ENCODE results near the gene ANKH. TPM values are rescaled to one million over a fixed set of nuclear protein-coding genes. Genes with fewer than 3 reads are reported as not detected.

The ANKH gene
- total RNA-seq, 1 experiment from 2014 or later = 81.4 TPM

DNA sequence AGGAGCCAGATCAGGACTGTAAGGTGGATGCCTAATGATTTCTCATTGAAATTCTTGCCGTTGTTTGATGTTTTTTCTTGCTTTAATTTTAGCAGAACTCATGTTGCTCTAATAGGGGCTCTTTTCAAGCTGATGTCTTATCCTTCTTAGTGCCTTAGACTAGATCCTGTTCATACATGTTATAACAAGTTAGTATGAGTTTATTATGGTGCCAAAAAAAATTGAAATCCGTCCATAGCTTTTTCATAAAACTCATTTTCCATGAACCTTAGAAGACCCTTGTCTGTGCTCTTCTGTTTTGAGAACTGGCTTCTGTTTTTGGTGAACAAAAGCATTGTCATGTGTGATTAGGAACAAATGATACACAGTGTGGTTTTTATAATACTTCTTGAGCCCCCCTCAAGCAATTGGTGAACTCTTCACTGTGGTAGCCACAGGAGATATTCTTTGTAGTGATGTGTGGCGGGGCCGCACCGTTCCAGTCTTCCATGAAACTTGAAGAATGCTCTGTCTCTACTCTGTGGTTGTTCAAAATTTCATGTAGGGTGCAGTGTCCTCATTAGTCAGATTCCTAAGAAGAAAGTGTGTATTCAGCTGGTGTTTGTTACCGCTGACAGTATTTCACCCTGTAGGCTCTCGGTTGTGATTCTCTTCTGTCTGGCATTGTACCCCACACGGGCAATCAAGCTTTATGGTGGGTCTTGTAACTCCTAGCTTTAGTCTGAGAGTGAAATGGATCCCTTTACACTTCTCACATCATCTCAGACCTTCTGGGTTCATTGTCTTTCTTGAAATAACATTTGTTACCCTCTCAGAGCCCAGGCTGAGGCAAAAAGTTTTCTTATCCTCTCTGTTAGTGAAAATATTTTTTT is 196.4 kb downstream of the ANKH start:
- DNase-seq = no peak
- H2AFZ ChIP-seq = no peak overlapping the region
- H3K27me3 ChIP-seq (ENCODE audit: insufficient read depth, low read depth) = no peaks in the 10 kb centered on the region
- no peaks in the 10 kb centered on the region for H3F3A ChIP-seq (ENCODE audit: insufficient read depth, low read depth)
- no peaks in the 10 kb centered on the region for H3K4me1 ChIP-seq (replicated peaks; ENCODE audit: insufficient read depth)
- no peaks in the 10 kb centered on the region for H3K9me3 ChIP-seq (ENCODE audit: insufficient read depth, low read depth)
- no peak overlapping the region for H3K27ac ChIP-seq
- TF ChIP-seq, protein P1, sequence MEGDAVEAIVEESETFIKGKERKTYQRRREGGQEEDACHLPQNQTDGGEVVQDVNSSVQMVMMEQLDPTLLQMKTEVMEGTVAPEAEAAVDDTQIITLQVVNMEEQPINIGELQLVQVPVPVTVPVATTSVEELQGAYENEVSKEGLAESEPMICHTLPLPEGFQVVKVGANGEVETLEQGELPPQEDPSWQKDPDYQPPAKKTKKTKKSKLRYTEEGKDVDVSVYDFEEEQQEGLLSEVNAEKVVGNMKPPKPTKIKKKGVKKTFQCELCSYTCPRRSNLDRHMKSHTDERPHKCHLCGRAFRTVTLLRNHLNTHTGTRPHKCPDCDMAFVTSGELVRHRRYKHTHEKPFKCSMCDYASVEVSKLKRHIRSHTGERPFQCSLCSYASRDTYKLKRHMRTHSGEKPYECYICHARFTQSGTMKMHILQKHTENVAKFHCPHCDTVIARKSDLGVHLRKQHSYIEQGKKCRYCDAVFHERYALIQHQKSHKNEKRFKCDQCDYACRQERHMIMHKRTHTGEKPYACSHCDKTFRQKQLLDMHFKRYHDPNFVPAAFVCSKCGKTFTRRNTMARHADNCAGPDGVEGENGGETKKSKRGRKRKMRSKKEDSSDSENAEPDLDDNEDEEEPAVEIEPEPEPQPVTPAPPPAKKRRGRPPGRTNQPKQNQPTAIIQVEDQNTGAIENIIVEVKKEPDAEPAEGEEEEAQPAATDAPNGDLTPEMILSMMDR (conservative IDR thresholded peaks at IDR 0.05) = no peak
- no peak for TF ChIP-seq EZH2 (IDR thresholded peaks at IDR 0.05; ENCODE audit: low read depth)
- H3K79me2 ChIP-seq (ENCODE audit: low read depth) = peaks cover 64% of the 10 kb centered on the region
- H3K4me2 ChIP-seq = no peak overlapping the region
- peaks cover 43% of the 10 kb centered on the region for H4K20me1 ChIP-seq (ENCODE audit: insufficient read depth)
- ChIA-PET POLR2A (ENCODE audit: unreplicated experiment) (interaction anchor here (0.7 kb wide), 1 partner anchor 45 kb away, joined by 3 read pairs; no protein-coding TSS in a partner anchor), CTCF (no interaction called here)
- no peaks in the 10 kb centered on the region for H3K9me2 ChIP-seq (ENCODE audit: insufficient read depth)
- BruUV-seq (replicated peaks) = no TSS peak
- intact Hi-C loops (cut with micrococcal nuclease; ENCODE audit: unreplicated experiment) = no loop called here
- H3K36me3 ChIP-seq (ENCODE audit: low read depth) = no peaks in the 10 kb centered on the region; the same call in 1 of the 2 replicates
- H3K4me3 ChIP-seq = no peak overlapping the region

DNA sequence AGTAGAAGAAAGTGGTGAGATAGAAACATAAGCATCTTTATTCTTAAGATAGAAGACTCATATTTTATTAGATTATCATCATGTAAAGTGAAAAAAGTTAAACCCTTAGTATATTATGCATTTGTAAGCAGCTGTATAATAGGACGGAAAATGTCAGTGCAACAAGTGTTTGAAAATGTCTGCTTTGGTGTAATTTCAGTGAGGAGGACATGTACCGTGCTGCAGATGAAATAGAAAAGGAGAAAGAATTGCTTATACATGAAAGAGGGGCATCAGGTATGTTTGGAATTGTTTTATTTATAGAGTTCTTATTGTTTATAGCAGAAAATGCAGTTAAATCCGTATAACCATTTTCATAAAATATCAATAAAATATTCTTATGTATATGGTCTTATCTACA is 198.1 kb downstream of the ANKH start:
- Histone ChIP-seq H3K9me2 (ENCODE audit: insufficient read depth) (no peaks in the 10 kb centered on the region), H2AFZ (no peak overlapping the region), H3K79me2 (ENCODE audit: low read depth) (peaks cover 80% of the 10 kb centered on the region), H3K27me3 (ENCODE audit: insufficient read depth, low read depth) (no peaks in the 10 kb centered on the region), H3K4me3 (no peak overlapping the region), H3K4me1 (replicated peaks; ENCODE audit: insufficient read depth) (0 out of 2 replicates have a peak, but pooled peaks cover 4% of the 10 kb centered on the region), H3K4me2 (no peak overlapping the region), H3K36me3 (ENCODE audit: low read depth) (no peaks in the 10 kb centered on the region; the same call in 1 of the 2 replicates), H3F3A (ENCODE audit: insufficient read depth, low read depth) (no peaks in the 10 kb centered on the region), H3K27ac (no peak overlapping the region), H3K9me3 (ENCODE audit: insufficient read depth, low read depth) (no peaks in the 10 kb centered on the region), H4K20me1 (ENCODE audit: insufficient read depth) (peaks cover 47% of the 10 kb centered on the region)
- DNase-seq = no peak
- BruUV-seq (replicated peaks) = no TSS peak
- intact Hi-C loops (cut with micrococcal nuclease; ENCODE audit: unreplicated experiment) = no loop called here
- POLR2A ChIA-PET (ENCODE audit: unreplicated experiment) = no interaction called here
- TF ChIP-seq, protein P1 (conservative IDR thresholded peaks at IDR 0.05) = no peak
- TF ChIP-seq EZH2 (IDR thresholded peaks at IDR 0.05; ENCODE audit: low read depth) = no peak
- CTCF ChIA-PET = no interaction called here

DNA sequence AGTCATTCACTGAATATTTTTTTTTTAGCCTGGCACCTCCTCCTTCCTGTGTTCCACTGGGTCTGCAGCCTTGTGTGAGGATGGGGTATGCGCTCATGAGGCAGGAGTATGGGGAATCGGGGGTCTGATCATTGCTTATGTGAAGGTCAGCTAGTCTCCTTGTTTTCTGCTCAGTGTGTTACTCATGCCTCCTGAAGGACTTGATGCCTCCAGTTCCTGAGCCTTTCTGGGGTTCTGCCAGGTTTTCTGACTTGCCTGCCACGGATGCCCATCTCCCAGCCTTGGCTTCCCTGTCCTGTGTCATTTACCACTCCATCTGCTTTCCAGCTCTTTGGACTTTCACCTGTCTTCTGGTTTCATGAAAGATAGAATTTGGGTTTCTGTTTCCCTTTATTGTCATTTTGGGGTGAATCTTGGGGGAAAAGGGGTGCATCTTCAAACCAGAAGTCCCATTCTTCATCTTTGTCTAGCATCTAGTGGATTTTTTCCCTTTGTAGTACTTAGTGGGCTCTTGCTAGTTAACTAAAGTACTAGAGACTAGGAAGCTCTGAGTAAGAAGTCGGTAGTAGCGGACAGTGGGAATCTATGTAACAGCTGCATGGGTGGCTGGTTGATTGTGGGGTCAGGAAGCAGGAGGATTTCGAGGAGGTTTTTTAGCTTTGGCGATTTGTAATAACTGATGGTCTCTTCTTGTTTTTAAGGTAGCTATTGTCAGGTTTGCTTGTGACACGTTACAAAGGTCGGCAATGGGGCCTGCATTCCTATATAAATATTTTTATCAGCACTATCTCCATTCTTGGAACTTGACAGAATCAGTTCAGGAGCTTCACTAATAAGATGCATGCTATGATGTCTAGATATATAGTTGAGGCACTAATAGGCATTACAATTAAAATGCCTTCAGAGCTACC is 198.8 kb downstream of the ANKH start:
- no peaks in the 10 kb centered on the region for H3K9me3 ChIP-seq (ENCODE audit: insufficient read depth, low read depth)
- no peak overlapping the region for H3K4me2 ChIP-seq
- H3F3A ChIP-seq (ENCODE audit: insufficient read depth, low read depth) = no peaks in the 10 kb centered on the region
- ChIA-PET POLR2A (ENCODE audit: unreplicated experiment) (no interaction called here), CTCF (interaction anchor here (0.5 kb wide), 1 partner anchor 15 kb away, joined by 5 read pairs; no protein-coding TSS in a partner anchor)
- no peak overlapping the region for H2AFZ ChIP-seq
- peaks cover 84% of the 10 kb centered on the region for H3K79me2 ChIP-seq (ENCODE audit: low read depth)
- H3K36me3 ChIP-seq (ENCODE audit: low read depth) = no peaks in the 10 kb centered on the region; the same call in 1 of the 2 replicates
- DNase-seq = no peak
- H3K27me3 ChIP-seq (ENCODE audit: insufficient read depth, low read depth) = no peaks in the 10 kb centered on the region
- 0 out of 2 replicates have a peak, but pooled peaks cover 4% of the 10 kb centered on the region for H3K4me1 ChIP-seq (replicated peaks; ENCODE audit: insufficient read depth)
- H3K9me2 ChIP-seq (ENCODE audit: insufficient read depth) = no peaks in the 10 kb centered on the region
- no TSS peak for BruUV-seq (replicated peaks)
- no peak overlapping the region for H3K4me3 ChIP-seq
- intact Hi-C loops (cut with micrococcal nuclease; ENCODE audit: unreplicated experiment) = no loop called here
- no peak overlapping the region for H3K27ac ChIP-seq
- peaks cover 49% of the 10 kb centered on the region for H4K20me1 ChIP-seq (ENCODE audit: insufficient read depth)
- TF ChIP-seq EZH2 (IDR thresholded peaks at IDR 0.05; ENCODE audit: low read depth) = no peak
- TF ChIP-seq, protein P1 (conservative IDR thresholded peaks at IDR 0.05) = no peak
